ENCODE data around the gene BCO2. TPM values are rescaled to one million over a fixed set of nuclear protein-coding genes. Genes with fewer than 3 reads are reported as not detected.

BCO2 gene, protein sequence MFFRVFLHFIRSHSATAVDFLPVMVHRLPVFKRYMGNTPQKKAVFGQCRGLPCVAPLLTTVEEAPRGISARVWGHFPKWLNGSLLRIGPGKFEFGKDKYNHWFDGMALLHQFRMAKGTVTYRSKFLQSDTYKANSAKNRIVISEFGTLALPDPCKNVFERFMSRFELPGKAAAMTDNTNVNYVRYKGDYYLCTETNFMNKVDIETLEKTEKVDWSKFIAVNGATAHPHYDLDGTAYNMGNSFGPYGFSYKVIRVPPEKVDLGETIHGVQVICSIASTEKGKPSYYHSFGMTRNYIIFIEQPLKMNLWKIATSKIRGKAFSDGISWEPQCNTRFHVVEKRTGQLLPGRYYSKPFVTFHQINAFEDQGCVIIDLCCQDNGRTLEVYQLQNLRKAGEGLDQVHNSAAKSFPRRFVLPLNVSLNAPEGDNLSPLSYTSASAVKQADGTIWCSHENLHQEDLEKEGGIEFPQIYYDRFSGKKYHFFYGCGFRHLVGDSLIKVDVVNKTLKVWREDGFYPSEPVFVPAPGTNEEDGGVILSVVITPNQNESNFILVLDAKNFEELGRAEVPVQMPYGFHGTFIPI
- 23.9 and 30.8 TPM in 2 replicates for total RNA-seq
- 39.1 and 64.5 TPM in 2 replicates for polyA plus RNA-seq

DNA sequence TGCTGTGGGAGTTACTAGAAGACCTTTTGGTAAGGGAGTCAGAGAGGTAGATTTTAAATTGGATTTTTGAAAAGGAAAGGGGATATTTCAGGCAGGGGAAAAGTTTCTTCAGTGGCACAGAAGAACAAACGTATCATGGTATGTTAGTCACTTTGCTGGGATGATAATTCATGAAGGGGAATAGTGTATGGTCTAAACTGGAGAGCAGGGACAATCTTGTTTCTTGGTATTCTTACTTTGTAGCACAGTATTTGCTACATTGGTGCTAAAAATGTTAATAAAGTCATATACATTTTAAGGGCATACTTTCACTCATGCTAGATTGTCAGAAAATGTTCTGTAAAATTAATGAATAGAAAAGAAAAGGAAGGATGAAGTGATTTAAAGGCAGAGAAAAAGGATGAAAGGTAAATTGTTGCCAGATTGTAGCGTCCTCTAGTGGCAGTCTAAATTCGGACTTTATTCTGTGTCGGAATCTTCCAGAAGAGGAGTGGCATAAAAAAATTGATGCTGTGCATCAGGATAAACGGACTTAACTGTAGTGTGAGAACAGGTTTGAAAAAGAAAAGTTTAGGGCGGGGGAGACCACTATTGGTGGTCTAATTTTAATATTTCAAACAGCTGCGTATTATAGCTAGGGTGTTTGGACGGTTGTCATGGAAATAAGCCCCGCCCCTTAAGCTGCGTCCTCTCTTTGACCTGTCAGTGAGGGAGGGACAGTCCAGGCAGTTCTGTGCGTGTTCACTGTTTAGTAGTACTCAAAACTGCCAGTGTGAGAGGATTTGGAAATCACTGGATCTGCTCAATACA, at the start of gene BCO2:
TSS of gene BCO2 (plus strand) at position 724 of the 810 bp plus-strand sequence. CDS start 90 bp downstream, outside the sequence.
- no peaks in the 10 kb centered on the region for H3K36me3 ChIP-seq (replicated peaks; ENCODE audit: insufficient read depth, low read depth)
- peaks cover 9% of the 10 kb centered on the region for H3K79me2 ChIP-seq
- peak within 1 kb of the TSS; percentile 71 for H3K4me2 ChIP-seq
- H4K20me1 ChIP-seq (ENCODE audit: insufficient read depth, poor library complexity, severe bottlenecking), result no peaks in the 10 kb centered on the region
- H3K27ac ChIP-seq, result peak within 1 kb of the TSS; percentile 86
- H3K4me1 ChIP-seq (ENCODE audit: insufficient read depth), result no peaks in the 10 kb centered on the region
- peak; percentile 91 for DNase-seq (ENCODE audit: low spot score)
- H2AFZ ChIP-seq, result peak within 1 kb of the TSS; percentile 33
- no peaks in the 10 kb centered on the region for H3K9me3 ChIP-seq (ENCODE audit: low read depth)
- WGBS (ENCODE audit: low lambda C conversion rate, missing lambda C conversion rate), result 5% methylated on average over 11 of the region's 11 CpGs
- H3K9me2 ChIP-seq (replicated peaks; ENCODE audit: insufficient read depth), result no peaks in the 10 kb centered on the region
- TF ChIP-seq, protein P1, sequence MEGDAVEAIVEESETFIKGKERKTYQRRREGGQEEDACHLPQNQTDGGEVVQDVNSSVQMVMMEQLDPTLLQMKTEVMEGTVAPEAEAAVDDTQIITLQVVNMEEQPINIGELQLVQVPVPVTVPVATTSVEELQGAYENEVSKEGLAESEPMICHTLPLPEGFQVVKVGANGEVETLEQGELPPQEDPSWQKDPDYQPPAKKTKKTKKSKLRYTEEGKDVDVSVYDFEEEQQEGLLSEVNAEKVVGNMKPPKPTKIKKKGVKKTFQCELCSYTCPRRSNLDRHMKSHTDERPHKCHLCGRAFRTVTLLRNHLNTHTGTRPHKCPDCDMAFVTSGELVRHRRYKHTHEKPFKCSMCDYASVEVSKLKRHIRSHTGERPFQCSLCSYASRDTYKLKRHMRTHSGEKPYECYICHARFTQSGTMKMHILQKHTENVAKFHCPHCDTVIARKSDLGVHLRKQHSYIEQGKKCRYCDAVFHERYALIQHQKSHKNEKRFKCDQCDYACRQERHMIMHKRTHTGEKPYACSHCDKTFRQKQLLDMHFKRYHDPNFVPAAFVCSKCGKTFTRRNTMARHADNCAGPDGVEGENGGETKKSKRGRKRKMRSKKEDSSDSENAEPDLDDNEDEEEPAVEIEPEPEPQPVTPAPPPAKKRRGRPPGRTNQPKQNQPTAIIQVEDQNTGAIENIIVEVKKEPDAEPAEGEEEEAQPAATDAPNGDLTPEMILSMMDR (IDR thresholded peaks at IDR 0.05; ENCODE audit: poor library complexity), result peak; percentile 91
- no peak for TF ChIP-seq EZH2phosphoT487 (IDR thresholded peaks at IDR 0.05; ENCODE audit: low read depth, severe bottlenecking, unreplicated experiment)
- TF ChIP-seq EZH2 (IDR thresholded peaks at IDR 0.05; ENCODE audit: borderline replicate concordance), result no peak
- peak within 1 kb of the TSS; percentile 12 for H3K4me3 ChIP-seq
- H3K27me3 ChIP-seq, result no peaks in the 10 kb centered on the region

DNA sequence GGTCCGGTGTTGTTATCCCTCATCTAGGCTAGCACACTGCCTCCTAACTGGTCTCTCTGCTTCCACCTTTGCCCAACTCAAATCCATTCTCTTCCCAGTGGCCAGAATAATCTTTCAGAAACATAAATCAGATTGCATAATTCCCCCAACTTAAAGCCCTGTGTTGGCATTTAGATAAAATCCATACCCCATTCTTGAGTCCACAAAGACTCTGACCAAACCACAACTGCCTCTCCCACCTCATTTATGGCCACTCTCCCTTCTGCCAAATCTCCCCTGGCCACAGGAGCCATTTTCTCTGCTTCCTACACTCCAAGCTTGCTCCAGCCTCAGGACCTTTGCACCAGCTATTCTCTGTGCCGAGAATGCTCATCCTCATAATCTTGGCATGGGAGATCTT, 48.3 kb upstream of the BCO2 start:
- H4K20me1 ChIP-seq (ENCODE audit: insufficient read depth, poor library complexity, severe bottlenecking), result no peaks in the 10 kb centered on the region
- H3K27me3 ChIP-seq, result no peaks in the 10 kb centered on the region
- DNase-seq (ENCODE audit: low spot score), result no peak
- H3K4me2 ChIP-seq, result no peak overlapping the region
- no peaks in the 10 kb centered on the region for H3K4me1 ChIP-seq (ENCODE audit: insufficient read depth)
- no peaks in the 10 kb centered on the region for H3K36me3 ChIP-seq (replicated peaks; ENCODE audit: insufficient read depth, low read depth)
- H3K4me3 ChIP-seq, result no peak overlapping the region
- H3K79me2 ChIP-seq, result no peaks in the 10 kb centered on the region
- no peaks in the 10 kb centered on the region for H3K9me2 ChIP-seq (replicated peaks; ENCODE audit: insufficient read depth)
- H3K9me3 ChIP-seq (ENCODE audit: low read depth), result no peaks in the 10 kb centered on the region
- WGBS (ENCODE audit: low lambda C conversion rate, missing lambda C conversion rate), result 95% methylated on average over 2 of the region's 2 CpGs
- no peak overlapping the region for H3K27ac ChIP-seq
- no peak overlapping the region for H2AFZ ChIP-seq
- TF ChIP-seq, protein P1 (IDR thresholded peaks at IDR 0.05; ENCODE audit: poor library complexity), result no peak
- TF ChIP-seq EZH2phosphoT487 (IDR thresholded peaks at IDR 0.05; ENCODE audit: low read depth, severe bottlenecking, unreplicated experiment) (no peak), EZH2 (IDR thresholded peaks at IDR 0.05; ENCODE audit: borderline replicate concordance) (no peak)

DNA sequence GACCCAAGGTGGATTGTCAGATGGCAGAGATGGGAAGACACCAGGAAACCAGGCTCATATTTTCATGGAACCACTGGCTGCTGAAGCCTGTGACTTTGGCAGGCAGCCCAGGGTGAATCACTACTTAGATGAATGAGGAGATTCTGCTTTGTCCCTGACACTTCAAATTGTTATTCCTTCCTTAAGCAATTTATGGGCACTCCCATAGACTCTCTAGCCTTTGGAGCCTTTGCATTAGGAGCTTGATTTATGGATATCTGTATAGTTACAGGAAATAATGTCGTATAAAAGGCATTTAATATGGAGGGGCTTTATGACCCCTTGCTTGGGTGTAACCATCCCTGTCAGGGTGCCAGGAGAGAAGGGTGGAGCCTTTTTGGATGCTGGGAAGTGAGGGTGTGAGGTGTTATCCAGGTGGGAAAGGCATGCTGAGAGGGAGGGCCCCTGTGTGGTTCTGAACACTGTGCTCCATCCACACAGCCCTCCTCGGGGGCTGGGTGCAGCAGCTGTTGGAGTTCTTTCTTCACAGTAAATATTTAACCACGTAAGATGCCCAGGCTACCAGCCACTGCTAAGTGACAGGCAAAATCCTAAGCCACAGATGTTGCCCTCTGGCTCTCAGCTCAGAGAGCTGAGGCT, 46.7 kb upstream of the BCO2 start:
- no peak overlapping the region for H2AFZ ChIP-seq
- no peaks in the 10 kb centered on the region for H3K36me3 ChIP-seq (replicated peaks; ENCODE audit: insufficient read depth, low read depth)
- no peaks in the 10 kb centered on the region for H3K9me2 ChIP-seq (replicated peaks; ENCODE audit: insufficient read depth)
- TF ChIP-seq EZH2 (IDR thresholded peaks at IDR 0.05; ENCODE audit: borderline replicate concordance) (no peak), EZH2phosphoT487 (IDR thresholded peaks at IDR 0.05; ENCODE audit: low read depth, severe bottlenecking, unreplicated experiment) (no peak)
- TF ChIP-seq, protein P1 (IDR thresholded peaks at IDR 0.05; ENCODE audit: poor library complexity), result no peak
- no peaks in the 10 kb centered on the region for H3K79me2 ChIP-seq
- DNase-seq (ENCODE audit: low spot score), result peak; percentile 40
- no peak overlapping the region for H3K27ac ChIP-seq
- no peaks in the 10 kb centered on the region for H3K9me3 ChIP-seq (ENCODE audit: low read depth)
- H3K4me2 ChIP-seq, result no peak overlapping the region
- no peaks in the 10 kb centered on the region for H3K4me1 ChIP-seq (ENCODE audit: insufficient read depth)
- H4K20me1 ChIP-seq (ENCODE audit: insufficient read depth, poor library complexity, severe bottlenecking), result no peaks in the 10 kb centered on the region
- 64% methylated on average over 3 of the region's 3 CpGs for whole genome bisulfite sequencing (ENCODE audit: low lambda C conversion rate, missing lambda C conversion rate)
- no peaks in the 10 kb centered on the region for H3K27me3 ChIP-seq
- H3K4me3 ChIP-seq, result no peak overlapping the region
